PC-9 (cell line): Measurements from ENCODE around the gene RPL7A.

ENCODE experiments used
- EZH2 ChIP-seq: fragments of 200-600 bp; sonication (generic); IDR thresholded peaks from 2 replicates; pipeline ENCODE4 v1.8.0; 2017; ENCODE audit warnings: antibody characterized with exemption, low read depth
- TF ChIP-seq, protein P1 (sequence below): fragments of 200-600 bp; sonication (generic); conservative IDR thresholded peaks from 2 replicates; pipeline ENCODE4 v1.6.1; 2017; ENCODE audit warnings: mixed run types, antibody characterized with exemption, mild to moderate bottlenecking, moderate library complexity

DNA sequence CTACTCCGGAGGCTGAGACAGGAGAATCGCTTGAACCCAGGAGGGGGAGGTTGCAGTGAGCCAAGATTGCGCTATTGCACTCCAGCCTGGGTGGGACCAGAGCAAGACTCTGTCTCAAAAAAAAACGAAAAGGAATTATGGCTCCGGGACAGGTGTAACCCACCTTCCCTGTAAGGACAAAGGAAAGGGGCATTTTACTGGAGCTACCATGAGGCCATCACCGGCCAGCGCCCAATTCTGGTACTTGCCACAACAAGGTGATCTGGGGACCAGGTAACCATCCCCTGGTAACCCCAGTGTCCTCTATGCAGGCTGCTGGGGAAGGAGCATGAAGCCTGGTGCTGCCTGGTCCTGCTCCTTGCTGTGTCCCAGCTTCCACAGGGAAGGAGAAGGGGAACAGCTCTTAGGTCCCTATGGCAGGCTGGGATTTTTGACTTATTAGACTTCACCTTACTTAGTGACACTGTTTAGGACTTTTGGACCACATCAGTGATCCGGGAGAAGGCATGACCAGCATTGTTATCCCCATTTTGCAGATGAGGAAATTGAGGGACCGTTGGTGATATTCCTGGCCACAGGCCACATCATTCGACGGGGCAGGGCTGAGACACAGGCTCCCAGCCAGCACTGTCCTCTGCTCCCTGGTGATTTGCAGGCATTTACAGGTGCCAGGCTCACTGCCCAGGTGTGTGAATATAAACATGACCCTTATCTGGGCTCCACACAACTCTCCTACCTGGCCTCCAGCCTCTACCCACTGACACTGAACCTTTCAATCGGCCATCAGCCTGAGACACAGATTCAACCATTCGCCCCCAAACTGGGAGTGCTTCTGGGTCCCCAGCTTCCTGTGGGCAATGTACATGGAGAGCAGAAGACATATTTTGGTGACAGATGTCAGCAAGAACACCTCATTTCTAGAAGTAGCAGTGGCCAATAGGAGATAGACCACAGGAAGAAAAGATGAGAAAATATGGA is 46.5 kb upstream of the RPL7A start:
- TF ChIP-seq, protein P1, sequence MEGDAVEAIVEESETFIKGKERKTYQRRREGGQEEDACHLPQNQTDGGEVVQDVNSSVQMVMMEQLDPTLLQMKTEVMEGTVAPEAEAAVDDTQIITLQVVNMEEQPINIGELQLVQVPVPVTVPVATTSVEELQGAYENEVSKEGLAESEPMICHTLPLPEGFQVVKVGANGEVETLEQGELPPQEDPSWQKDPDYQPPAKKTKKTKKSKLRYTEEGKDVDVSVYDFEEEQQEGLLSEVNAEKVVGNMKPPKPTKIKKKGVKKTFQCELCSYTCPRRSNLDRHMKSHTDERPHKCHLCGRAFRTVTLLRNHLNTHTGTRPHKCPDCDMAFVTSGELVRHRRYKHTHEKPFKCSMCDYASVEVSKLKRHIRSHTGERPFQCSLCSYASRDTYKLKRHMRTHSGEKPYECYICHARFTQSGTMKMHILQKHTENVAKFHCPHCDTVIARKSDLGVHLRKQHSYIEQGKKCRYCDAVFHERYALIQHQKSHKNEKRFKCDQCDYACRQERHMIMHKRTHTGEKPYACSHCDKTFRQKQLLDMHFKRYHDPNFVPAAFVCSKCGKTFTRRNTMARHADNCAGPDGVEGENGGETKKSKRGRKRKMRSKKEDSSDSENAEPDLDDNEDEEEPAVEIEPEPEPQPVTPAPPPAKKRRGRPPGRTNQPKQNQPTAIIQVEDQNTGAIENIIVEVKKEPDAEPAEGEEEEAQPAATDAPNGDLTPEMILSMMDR = no peak
- no peak for TF ChIP-seq EZH2
